NCI-H345 treated with DMSO at 0.1 percent for 48 hours (cell line): Measurements from ENCODE around the gene NRXN2.

Source experiments
- DNase-seq: peaks from one replicate; lab custom pipeline; 2025; ENCODE audit not compliant: unreplicated experiment; lab: John Stamatoyannopoulos, UW

The NRXN2 gene

DNA sequence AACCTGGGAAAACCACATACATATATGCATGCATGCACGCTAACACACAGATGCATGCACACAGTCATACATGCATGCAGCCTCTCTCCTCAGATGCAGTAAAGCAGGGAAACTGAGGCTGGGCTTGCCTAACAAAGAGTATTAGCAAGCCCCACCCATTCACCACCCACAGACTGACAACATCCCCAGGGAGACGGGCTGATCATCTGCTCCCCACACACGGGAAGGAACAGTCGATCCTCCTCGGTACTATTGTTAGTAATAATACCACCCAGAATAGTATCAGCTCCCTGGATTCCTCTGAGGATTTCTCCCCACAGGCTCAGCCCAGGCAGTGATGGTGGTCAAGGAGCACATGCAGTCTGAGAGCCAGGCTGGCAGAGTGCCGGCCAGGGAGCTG lies 90.8 kb downstream of the NRXN2 start:
- no peak for DNase-seq

DNA sequence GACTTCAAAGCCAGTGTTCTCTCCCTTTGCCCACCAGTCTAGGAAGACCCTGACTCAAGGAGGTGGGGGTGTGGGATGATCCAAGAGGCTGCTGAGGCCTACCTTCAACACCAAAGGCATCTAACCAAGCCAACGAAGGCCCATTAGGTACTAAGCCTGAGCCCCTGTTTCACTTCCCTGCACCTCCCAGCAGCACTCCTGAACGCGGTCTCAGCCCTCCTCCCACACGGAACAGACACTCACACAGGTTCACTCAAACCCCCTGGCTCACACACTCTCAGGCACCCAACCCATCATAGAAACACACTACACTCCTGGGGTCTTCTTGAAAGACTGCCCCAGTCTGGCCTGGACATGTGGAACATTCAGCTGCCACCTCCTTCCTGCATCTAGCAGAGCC lies 91.3 kb downstream of the NRXN2 start:
- DNase-seq, result no peak

DNA sequence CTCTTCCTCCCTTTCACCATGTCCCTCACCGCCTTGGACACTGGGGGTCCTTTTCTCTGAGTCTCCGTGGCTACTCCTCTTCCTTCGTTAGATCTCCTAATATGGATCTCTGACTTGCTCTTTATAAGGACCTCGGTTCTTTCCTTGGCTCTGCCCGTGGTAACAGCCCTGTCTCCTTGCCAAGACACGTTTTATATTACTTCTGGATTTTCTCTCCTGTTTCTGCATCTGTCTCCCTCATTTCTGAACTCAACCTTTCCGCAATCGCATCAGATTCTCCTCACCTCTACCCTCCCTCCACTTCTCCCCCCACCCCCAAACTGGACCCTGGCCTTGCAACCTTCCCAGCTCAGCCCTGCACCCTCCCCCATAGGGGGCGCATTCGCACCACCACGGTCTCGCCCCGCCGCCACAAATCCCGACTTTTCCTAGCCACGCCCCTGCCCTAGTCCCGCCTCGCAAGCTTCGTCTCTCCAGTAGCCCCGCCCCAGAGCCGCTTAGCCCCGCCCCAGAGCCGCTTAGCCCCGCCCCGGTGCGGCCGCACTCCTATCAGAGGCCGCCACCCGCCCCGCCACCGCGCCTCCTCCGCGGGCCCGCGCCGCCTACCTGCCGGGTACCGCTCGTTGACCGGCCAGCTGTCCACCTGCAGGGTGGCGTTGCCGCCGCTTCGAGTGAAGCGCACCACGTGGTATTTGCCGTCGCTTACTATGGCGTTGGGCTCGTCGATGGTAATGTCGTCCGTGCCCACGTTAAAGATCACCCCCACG lies 93.0 kb downstream of the NRXN2 start:
- no peak for DNase-seq

DNA sequence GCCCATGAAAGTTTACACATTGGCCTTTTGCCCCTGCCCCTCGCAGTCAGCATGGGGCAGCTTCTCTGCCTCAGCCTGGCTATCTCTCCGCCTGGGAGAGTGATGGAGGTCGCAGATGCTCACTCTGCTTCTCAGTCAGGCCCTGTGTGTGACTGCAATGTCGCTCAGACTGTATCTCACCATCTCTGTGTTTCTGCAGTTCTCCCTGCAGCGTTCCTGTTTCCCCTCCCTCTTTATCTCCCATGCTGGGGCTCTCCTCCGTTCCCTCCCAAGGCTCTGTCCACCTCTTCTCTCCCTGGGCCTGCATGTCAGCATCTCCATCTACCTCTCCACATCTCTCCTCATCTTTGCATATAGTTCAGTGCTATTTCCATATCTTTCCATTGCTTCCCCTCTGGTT lies 93.9 kb downstream of the NRXN2 start:
- DNase-seq, result no peak

DNA sequence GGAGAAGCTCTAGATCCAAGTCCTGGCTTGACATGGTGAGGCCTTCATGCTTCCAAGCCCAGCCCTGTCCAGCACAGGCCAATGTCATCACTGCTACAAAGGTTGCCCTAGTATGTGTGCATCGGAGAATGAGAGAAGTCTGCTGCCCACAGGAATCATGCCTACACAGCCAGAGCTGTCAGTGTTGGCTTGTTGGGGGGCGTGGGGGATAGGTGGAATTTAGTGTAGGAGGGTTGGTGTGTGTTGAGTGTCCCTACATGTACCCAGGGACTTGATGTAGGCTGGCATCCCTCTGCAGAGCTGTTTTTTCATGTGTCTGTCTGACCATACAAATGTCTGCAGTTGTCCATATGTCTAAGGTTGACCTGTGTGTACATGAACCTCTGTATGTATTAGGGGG lies 94.4 kb downstream of the NRXN2 start:
- DNase-seq, result no peak

DNA sequence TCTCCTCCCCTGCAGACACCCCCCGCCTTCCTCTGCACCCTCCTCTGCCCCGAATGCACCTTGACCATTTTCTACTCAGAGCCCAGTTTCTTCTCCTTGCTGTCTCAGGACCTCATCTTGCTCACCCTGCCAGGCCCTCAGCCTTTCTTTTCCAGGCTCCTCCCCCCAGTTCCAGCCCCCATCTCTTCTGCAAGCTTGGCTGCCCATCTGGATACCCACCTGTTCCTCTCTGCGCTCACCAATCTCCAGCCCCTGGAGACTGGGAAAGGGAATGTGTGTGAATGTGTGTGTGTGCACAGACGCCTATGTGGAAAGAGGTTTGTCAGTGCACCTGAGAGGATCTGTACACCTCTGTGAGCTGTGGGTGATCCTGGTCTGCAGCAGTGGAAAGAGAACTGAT lies 95.6 kb downstream of the NRXN2 start:
- no peak for DNase-seq

DNA sequence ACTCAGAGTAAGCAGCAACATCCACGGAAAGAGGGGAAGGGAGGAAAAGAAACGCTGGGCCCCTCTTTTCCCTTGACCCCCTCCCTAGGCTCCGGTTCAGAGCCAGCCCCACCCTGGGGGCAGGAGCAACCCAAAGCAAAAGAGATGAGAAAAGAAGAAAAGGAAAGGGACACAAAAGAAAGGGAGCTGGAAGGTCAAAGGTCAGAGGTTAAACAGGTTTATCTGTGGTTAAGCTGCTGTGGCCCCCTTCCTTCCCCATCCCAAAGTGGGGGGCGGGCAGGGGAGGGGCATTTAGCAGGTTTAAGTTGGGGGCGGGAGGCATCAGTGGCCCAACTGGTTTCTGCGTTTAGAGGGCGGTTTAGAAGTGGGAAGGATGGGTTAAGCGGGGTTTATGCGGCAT lies 96.4 kb downstream of the NRXN2 start:
- DNase-seq, result no peak

DNA sequence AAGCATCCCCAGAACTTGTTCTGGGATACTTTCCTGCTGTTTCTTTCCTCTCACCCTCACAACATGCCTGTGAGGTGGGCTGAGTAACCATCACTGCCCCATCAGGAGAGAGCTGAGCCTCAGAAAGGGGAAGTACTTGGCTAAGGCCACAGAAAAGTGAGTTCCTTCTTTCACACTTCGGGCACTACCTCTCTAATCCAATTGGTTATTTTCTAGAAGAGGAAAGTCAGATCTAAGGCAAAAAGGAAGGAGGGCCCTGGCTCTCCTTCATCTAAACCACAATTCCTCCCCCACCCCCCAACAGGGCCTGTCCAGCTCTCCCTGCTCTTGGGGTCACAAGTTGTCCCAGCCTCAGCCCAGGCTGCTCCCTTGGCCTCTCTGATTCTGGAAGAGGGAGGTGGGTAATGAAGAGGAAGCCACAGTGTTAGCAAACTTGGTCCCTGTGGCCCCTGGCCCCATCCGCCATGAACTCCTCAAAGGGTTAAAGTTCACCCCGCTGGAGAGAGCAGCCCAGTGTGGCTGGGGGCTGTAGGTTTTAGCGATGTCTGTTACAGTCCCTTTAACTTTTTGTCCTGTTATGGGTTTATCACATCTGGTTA lies 98.0 kb downstream of the NRXN2 start:
- no peak for DNase-seq

DNA sequence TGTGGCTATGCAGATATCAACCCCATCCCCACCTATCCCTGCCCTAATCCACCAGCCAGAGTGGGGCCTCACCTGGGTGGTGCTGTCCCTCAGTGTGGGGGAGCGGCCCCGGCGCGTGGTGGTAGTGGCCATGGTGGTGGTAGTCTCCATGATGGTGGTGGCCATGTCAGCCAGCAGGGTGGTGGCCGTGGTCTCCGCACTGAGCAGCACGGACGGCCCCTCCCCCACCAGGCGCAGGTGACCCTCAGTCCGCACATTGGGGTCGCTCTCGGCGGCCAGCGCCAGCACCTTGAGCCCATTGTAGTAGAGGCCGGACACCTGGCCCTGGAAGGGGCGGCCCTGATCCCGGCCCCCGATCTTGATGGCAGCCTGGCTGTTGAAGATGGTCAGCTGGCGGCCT lies 100.3 kb downstream of the NRXN2 start:
- no peak for DNase-seq

DNA sequence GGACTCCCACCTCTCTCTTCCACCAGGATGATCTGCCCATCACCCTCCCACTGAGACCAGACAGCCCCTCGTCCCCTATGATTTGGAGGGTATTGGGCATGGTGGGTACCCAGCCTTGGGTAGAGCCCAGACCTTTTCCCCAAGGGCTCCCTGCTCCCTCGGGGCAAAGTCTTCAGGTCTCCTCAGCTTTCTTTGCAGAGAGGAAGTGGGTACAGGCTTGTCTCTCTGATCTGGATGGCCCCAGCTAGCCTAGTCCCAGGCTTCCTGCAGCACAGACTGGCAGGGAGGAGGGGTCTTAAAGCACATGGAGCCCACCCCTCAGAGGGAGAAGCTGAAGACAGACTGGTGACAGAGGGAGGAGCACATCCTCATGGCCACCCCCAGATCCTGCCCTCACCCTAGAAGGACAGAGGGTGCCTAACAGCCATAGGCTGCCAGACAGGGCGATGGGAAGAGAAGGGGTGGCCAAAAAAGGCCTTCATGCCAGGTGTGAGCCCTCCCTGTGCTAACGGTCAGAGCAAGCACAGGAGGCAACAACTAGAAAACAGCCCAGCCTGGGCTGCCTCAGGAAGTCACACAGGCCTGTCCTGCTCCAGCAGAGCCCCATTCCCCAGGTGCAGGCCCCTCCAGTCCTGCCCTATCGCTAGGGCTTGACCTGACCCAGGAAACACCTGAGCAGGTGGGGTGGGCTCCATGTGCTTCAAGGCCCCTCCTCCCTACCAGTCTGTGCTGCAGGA lies 101.5 kb downstream of the NRXN2 start:
- DNase-seq, result no peak

DNA sequence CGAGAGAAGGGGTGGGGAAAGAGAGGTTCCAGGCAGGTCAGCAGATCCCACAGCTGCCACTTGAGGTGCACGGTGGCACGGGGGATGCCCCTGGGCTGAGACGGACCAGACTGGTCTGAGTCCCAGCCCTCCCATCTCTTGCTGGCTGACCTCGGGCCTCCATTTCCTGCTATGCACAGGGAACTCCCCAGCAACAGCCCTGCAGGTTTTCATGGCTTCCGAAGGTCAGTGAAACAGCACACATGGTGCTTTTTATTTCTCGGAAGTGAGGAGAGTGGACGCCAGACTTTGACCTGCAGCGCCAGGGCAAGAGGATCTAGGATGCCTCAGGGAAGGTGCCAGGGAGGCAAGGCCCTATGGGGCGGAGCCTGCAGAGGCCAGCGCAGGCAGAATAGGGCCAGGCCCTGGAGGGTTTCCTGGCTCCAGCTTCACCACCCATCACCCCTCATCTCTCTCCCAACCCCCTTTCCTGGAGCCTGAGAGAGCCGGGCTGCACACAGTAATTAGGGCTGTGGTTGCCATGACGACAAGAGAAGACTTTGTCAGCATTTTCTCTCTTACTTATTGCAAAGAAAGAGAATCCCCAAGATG lies 102.5 kb downstream of the NRXN2 start:
- DNase-seq, result no peak

DNA sequence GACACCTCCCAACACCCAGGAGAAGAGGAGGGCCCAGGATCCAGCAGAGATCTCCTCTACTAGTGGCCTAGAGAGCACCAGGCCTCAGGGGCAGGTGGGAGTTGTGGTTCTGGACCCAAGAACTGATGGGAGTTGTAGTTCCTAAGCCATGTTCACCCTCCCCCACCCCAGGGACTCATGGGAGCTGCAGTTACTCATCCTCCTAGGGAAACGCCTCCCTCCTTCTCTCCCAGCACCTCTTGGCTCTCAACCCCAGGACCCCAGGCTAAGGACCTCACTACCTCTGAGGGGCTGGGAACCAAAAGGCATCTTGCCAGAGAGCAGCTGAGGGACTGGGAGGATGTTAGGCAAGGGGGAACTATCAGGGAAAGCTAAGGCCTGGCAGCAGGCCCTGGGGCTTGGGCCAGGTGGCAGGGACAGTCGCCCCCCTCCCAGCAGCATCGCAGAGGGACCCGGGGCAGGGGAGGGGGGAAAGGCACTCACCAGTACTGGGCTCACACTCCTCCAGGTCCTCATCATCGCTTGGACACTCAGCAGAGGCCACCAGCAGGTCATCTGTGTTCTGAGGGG lies 103.1 kb downstream of the NRXN2 start:
- DNase-seq, result no peak

DNA sequence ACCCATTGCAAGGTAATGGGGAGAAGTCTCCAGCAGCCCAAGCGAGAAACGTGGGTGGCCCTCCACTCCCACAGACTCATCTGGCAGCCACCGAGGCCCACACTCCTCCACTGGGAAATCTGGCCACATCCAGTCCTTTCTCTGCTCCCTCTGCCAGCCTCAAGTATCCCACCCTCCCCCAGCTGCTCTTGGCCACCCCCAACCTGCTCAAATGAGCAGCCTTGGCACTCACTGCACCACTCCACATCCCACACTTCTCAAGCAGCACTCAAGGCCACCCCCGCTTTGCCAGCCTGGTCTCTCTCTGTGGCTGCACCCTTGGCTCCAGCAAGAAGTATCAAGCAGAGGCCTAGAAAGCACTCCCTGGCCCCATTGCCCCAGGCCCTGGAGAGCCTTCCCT lies 103.8 kb downstream of the NRXN2 start:
- no peak for DNase-seq

DNA sequence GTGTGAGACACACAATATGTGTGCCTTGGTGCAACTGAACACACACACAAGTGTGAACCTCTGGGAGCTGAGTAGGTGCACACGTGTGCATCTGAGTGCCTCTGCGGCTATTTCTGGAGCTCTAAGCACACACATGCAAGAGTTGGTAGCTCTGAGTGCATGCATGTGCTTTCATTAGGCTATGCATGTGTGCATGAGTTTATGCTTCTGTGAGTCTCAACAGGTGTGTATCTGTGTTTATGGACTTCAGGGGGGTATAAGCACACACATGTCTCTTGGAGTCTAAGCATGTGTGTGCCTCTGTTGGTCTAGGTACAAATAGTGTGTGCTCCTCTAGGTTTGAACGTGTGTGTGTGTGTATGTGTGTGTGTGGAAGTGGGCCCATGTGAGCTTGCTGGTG lies 106.2 kb downstream of the NRXN2 start:
- no peak for DNase-seq

DNA sequence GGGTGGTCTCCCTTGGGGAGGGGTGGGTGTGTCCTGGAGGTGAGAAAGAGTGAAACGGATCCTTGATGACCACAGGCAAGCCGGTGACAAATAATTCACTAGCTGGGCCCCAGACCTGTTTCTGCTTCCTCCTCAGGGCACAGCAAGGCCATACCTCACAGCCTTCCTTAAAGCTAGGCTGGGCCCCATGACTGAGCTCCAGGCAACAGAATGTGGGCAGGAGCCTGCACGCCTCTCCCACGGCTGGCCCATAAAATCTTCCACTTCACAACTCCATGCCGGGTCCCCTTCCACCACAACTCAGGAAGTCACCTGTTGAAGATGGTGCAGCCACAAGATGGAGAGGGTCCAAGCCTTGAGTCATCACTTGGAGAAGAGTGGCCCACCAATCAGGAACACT lies 108.1 kb downstream of the NRXN2 start:
- no peak for DNase-seq

DNA sequence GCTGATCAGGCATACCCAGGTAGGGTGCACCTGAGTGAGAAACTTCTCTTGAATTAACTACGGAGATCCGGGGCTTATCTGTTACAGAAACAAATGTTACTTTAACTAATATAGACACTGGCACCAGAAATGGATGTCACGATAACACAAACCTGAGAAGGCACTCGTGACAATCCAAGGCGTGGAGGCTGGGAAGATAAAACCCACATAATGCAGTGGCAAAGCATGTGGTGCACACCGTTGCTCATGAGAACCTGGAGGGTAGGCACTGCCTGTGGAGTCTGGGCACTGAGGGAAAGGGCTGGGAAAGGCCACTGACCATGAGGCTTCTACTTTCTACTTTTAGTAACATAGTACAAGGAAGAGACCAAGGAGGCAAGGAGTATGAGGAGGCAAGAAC lies 109.3 kb downstream of the NRXN2 start:
- no peak for DNase-seq

DNA sequence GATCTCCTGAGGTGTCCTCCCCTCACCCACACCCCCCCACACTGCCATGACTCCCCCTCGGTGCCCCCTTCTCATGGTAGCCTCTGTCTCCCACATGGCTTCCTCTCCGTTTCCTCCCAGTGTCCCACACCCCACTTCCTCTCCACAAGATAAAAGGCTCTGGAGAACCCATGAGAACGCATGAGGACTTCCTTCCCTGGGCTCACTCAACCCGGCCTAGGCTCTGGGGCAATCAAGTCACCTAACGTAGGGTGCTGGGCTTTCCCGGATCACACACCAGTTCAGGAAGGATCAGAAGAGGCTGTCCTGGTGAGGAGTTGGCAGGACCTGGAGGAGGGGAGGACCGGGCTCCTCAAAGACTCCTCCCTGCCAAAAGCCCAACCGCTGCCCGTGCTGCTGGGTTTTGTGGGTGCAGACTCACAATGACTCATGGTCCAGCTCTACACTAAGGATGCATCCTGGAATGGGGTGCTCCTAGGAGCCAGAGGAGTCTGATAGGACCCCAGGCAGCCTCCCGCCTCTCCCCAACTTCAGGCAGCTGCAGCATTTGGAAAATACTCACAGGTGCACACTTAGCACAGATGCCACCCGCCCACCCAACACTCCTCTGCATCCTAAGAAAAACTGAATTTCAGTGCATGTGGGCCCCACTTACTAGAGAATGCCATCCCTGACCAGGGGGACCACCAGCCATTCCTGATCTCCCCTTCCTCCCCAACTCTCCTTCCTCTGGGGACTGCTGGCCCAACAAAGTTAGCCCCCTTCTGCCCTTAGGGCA lies 110.9 kb downstream of the NRXN2 start:
- DNase-seq, result no peak

DNA sequence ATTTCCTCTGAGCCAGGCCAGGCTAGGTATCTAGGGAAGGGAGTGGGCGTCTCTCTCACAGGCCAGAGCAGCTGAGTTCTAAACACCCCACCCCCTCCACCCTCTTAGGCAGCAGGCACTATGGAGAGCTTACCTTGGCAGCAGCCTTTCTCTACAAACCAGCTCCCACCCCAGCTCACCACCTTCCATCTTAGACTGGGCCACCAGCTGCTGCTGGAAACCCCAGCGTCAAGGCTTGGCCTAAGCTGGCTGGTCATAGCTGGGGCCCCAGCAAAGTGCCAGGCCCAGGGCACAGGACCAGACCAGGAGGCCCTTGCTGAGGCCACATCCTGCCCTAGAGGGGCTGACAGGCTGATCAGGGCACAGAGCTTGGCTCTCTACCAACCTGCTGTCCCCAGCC lies 111.8 kb downstream of the NRXN2 start:
- no peak for DNase-seq

DNA sequence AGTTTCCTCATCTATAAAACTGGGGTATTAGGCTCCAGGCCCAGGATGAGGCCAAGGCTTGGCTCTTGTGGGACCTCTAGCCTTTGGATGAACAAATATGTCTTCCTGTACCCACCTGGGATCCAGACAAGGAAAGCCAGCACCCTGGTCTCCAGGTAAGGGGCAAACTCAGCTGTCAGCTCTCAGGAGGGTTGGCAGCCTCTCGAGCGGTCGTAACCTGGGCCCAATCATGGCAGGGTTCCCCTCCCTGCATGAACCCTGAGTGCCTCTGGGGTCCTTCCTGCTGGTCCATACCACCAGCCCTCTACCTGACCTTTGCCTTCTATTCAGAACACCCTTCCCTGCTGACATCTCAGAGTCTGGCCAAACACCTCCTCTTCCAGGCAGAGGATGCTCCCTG lies 112.4 kb downstream of the NRXN2 start:
- DNase-seq, result no peak

DNA sequence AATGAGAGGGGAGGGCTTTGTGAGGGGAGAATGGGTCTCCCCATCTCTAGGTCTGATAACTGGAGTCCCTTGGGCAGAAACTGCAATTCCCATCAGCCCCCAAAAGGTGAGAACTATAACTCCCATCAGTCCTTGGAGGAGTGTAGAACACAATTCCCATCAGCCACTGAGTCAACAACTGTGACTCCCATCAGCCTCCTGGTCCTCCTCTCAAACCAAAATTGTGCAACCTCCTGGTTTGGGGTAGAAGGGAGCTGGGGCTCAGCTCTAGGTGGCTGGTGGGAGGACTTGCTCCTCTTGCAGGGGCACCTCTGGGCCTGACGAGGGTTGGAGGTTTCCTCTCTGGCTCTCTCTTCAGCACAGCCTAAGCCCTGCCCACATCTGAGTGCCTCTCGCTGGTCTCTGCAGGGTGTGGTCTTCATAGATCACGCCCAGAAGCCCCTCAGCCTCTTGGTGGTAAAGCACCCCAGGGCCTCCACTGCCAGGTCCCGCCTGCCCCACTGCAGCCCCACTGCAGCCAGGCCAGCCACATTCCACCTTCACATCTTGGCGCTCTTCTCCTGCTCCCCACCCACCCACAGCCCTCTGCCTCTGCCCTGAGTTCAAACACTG lies 113.5 kb downstream of the NRXN2 start:
- no peak for DNase-seq
